ENCODE results near the gene NDST4.

Gene NDST4

GRCh38 chr4:114791976-114792375 is 321.4 kb downstream of the NDST4 start:
- DNase-seq (ENCODE audit: low spot score): no peak

GRCh38 chr4:114785570-114785969 is 327.9 kb downstream of the NDST4 start:
- DNase-seq (ENCODE audit: low spot score): no peak

- no peak for DNase-seq (ENCODE audit: low spot score)
Measured at GRCh38 chr4:114783215-114783595, 330.2 kb downstream of the NDST4 start.

- DNase-seq (ENCODE audit: low spot score): no peak
Measured at GRCh38 chr4:114782415-114783214, 330.8 kb downstream of the NDST4 start.

GRCh38 chr4:114780205-114780604 is 333.2 kb downstream of the NDST4 start:
- no peak for DNase-seq (ENCODE audit: low spot score)

All from germinal center (tissue), 1 donor.